ENCODE measurements around the gene CARTPT. TPM values are rescaled to one million over a fixed set of nuclear protein-coding genes. Genes with fewer than 3 reads are reported as not detected.

The CARTPT gene
- total RNA-seq, 1 experiment from 2014 or later: not detected

DNA sequence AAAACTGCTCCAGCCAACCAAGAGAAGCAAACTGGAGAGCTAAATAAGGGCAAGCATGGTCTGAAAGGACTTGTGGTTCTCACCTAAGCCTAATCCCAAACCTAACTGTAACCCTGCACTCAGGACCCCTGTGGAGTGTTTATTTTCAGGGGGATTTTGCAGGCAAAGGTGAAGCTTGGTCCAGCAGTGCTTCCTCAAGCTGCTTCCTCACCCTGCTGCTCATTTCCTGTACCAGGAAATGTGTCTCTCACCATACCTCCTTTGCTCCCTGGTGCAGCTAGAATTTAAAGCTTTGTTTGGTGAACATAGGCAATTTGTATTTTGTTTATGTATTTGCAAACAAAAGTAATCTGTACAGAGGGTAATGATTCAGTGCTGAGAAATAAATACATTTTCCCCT is 50.2 kb downstream of the CARTPT start:
- no peak for DNase-seq (ENCODE audit: low read depth, low spot score)
- POLR2A ChIA-PET: no interaction called here
- no peaks in the 10 kb centered on the region for H3K9me2 ChIP-seq (ENCODE audit: insufficient read depth)
- no peaks in the 10 kb centered on the region for H3K9me3 ChIP-seq (ENCODE audit: control insufficient read depth in 1 of 2, insufficient read depth in 1 of 2, low read depth in 1 of 2, low read length in 2 of 2)
- no peaks in the 10 kb centered on the region for H3K79me2 ChIP-seq (ENCODE audit: insufficient read depth, low read length)
- CTCF ChIA-PET: interaction anchor here (1.4 to 1.5 kb wide), 2 partner anchors 9 to 11 kb away, joined by 3 to 4 read pairs; no protein-coding TSS in a partner anchor
- no peak overlapping the region for H3K27ac ChIP-seq (ENCODE audit: low read depth, low read length)
- intact Hi-C loops (cut with micrococcal nuclease): no loop called here
- RAD21 ChIA-PET (ENCODE audit: low non-redundant PET in 1 of 2, low total read pairs in 2 of 2, uncharacterized antibody in 2 of 2, unreplicated experiment in 2 of 2): no interaction called here
- no peak overlapping the region for H3K4me2 ChIP-seq (ENCODE audit: low read length)
- no peaks in the 10 kb centered on the region for H4K20me1 ChIP-seq (ENCODE audit: insufficient read depth)
- BruUV-seq (replicated peaks): no TSS peak
- no peaks in the 10 kb centered on the region for H3K36me3 ChIP-seq (ENCODE audit: control insufficient read depth in 1 of 2, insufficient read depth in 2 of 2, low read length in 2 of 2)
- H3K4me1 ChIP-seq (ENCODE audit: control insufficient read depth in 1 of 2, insufficient read depth in 2 of 2, low read length in 2 of 2): no peaks in the 10 kb centered on the region
- ATAC-seq: no peak
- no peaks in the 10 kb centered on the region for H3K27me3 ChIP-seq (ENCODE audit: insufficient read depth, low read length)
- no peak overlapping the region for H2AFZ ChIP-seq (ENCODE audit: low read depth, low read length, poor library complexity, severe bottlenecking)
- no peak overlapping the region for H3K9ac ChIP-seq (ENCODE audit: low read length)
- no peak overlapping the region for H3K4me3 ChIP-seq (replicated peaks in 1 of 2; ENCODE audit: low read depth in 1 of 2, low read length in 2 of 2)
- TF ChIP-seq ELF1 (IDR thresholded peaks at IDR 0.05; ENCODE audit: borderline replicate concordance, low read depth): no peak
- TF ChIP-seq YY1 (IDR thresholded peaks at IDR 0.05; ENCODE audit: extremely low read depth, insufficient replicate concordance, low read depth, low read length): no peak
- no peak for TF ChIP-seq ZNF274 (IDR thresholded peaks at IDR 0.05; ENCODE audit: low read depth, low read length)
- no peak for TF ChIP-seq TCF7L2 (IDR thresholded peaks at IDR 0.05; ENCODE audit: borderline replicate concordance, extremely low read depth, insufficient read depth, insufficient read length)
- TF ChIP-seq SRF (IDR thresholded peaks at IDR 0.05; ENCODE audit: low read depth): no peak
- TF ChIP-seq, protein P1, sequence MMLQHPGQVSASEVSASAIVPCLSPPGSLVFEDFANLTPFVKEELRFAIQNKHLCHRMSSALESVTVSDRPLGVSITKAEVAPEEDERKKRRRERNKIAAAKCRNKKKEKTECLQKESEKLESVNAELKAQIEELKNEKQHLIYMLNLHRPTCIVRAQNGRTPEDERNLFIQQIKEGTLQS (IDR thresholded peaks at IDR 0.05): no peak
- TF ChIP-seq FOSL1 (IDR thresholded peaks at IDR 0.05; ENCODE audit: low read depth): no peak
- TF ChIP-seq, protein P2, sequence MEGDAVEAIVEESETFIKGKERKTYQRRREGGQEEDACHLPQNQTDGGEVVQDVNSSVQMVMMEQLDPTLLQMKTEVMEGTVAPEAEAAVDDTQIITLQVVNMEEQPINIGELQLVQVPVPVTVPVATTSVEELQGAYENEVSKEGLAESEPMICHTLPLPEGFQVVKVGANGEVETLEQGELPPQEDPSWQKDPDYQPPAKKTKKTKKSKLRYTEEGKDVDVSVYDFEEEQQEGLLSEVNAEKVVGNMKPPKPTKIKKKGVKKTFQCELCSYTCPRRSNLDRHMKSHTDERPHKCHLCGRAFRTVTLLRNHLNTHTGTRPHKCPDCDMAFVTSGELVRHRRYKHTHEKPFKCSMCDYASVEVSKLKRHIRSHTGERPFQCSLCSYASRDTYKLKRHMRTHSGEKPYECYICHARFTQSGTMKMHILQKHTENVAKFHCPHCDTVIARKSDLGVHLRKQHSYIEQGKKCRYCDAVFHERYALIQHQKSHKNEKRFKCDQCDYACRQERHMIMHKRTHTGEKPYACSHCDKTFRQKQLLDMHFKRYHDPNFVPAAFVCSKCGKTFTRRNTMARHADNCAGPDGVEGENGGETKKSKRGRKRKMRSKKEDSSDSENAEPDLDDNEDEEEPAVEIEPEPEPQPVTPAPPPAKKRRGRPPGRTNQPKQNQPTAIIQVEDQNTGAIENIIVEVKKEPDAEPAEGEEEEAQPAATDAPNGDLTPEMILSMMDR (IDR thresholded peaks at IDR 0.05 in 2 of 3, conservative IDR thresholded peaks at IDR 0.05 in 1 of 3; ENCODE audit: borderline replicate concordance in 1 of 3, insufficient read depth in 1 of 3, low read depth in 2 of 3, low read length in 2 of 3): no peak
- no peak for TF ChIP-seq POLR2AphosphoS5 (IDR thresholded peaks at IDR 0.05; ENCODE audit: low read depth, low read length)

All from HCT116 (cell line).